Suprapubic skin (tissue), 4 donors: ENCODE data around the gene DCTN3. TPM values are rescaled to one million over a fixed set of nuclear protein-coding genes. Genes with fewer than 3 reads are reported as not detected.

Experiments
- DNase-seq, 2 donors: peaks; one replicate each; pipeline ENCODE4 v3.0.0-alpha.2; 2019; ENCODE audit warnings: low spot score in 2 of 2
- H3K27ac ChIP-seq: fragments of 200-600 bp; sonication (generic); one replicate; pipeline ENCODE4 v1.5.1; 2019
- H3K27me3 ChIP-seq: fragments of 200-600 bp; sonication (generic); one replicate; pipeline ENCODE4 v1.5.1; 2019
- H3K36me3 ChIP-seq: fragments of 200-600 bp; sonication (generic); one replicate; pipeline ENCODE4 v1.5.1; 2019
- H3K4me1 ChIP-seq: fragments of 200-600 bp; sonication (generic); one replicate; pipeline ENCODE4 v1.5.1; 2019
- H3K4me3 ChIP-seq: fragments of 200-600 bp; sonication (generic); one replicate; pipeline ENCODE4 v1.5.1; 2019; ENCODE audit warnings: mild to moderate bottlenecking
- H3K9me3 ChIP-seq: fragments of 200-600 bp; sonication (generic); one replicate; pipeline ENCODE4 v1.5.1; 2019
- CTCF ChIP-seq, 2 donors: fragments of 200-600 bp in 1 of 2; fragments of 450-650 bp in 1 of 2; sonication (generic) in 1 of 2; IDR thresholded peaks; one replicate each; pipeline ENCODE4 v1.5.1; 2016 to 2019; ENCODE audit warnings: antibody characterized with exemption in 2 of 2, mild to moderate bottlenecking in 1 of 2, moderate library complexity in 1 of 2
- EP300 ChIP-seq: sonication (generic); formaldehyde crosslinking; IDR thresholded peaks from one replicate; pipeline ENCODE4 v1.6.1; 2017; ENCODE audit warnings: antibody characterized with exemption
- POLR2A ChIP-seq, 2 donors: fragments of 450-650 bp; IDR thresholded peaks; one replicate each; pipeline ENCODE4 v1.6.1; 2017; ENCODE audit warnings: antibody characterized with exemption in 2 of 2, mild to moderate bottlenecking in 2 of 2, moderate library complexity in 2 of 2
- POLR2AphosphoS5 ChIP-seq, 3 donors: sonication (generic); formaldehyde crosslinking; IDR thresholded peaks; one replicate each; pipeline ENCODE4 v1.6.1; 2017; ENCODE audit warnings: antibody characterized with exemption in 3 of 3
- WGBS: methylation state at CpG from one replicate; pipeline ENCODE4 v1.1.5; 2018; 5-methylcytosine and 5-hydroxymethylcytosine counted together
- total RNA-seq, 4 donors: library from RNA; depleted of rRNA; stranded (reverse); fragments of >200 nt; gene quantifications; one replicate each; pipeline ENCODE4 v1.1.0, GENCODE V29; 2016

The DCTN3 gene
- total RNA-seq, 4 donors from 2014 or later: 61.2 to 136 (median 121) TPM

- Histone ChIP-seq H3K27ac (peak within 1 kb of the TSS; percentile 94), H3K27me3 (no peaks in the 10 kb centered on the region), H3K4me3 (peak within 1 kb of the TSS; percentile 25), H3K36me3 (peaks cover 24% of the 10 kb centered on the region), H3K4me1 (peaks cover 68% of the 10 kb centered on the region), H3K9me3 (no peaks in the 10 kb centered on the region)
- TF ChIP-seq POLR2A (IDR thresholded peaks at IDR 0.05): no peak
- TF ChIP-seq POLR2AphosphoS5 (IDR thresholded peaks at IDR 0.05): no peak
- no peak for TF ChIP-seq CTCF (IDR thresholded peaks at IDR 0.05)
- TF ChIP-seq EP300: no peak
- no peak for DNase-seq
- 69% methylated on average over 4 of the region's 4 CpGs for WGBS
These were observed 42.4 kb upstream of the DCTN3 start, which contains the start of gene CCL27 for GRCh38 chr9:34662526-34663302. Gene CCL27, minus strand, starts transcription at chr9:34662657. Its CDS starts 24 bp downstream, at chr9:34662633.

DNA sequence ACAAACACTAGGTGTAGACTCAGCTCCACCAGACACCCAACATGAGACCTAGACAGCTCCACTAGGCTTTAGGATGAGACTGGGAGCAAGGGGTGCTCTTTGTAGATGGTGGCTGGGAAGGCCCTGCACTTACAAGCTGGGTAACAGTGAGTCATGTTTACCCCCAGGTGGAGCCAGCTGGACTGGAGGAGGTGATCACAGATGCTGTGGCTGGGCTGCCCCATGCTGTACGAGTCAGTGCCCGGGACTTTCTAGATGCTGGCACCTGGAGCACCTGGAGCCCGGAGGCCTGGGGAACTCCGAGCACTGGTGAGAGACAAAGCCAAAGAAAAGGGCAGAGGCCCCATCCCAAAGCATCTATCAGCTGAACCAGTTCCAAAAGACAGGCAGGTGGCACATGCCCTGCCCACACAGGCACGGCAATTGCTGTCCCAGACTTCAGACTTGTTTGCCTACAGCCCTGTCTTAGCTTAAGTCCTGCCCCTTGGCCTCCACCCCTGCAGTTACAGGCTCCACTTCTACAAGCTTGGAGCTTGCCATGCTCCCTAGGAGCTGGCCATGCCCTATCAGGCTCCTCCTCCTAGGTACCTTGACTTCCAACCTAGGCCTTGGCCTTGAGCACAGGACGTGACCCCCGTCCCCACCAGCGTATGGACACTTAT, 39.4 kb upstream of the DCTN3 start:
- Histone ChIP-seq H3K4me3 (no peak overlapping the region), H3K36me3 (peaks cover 28% of the 10 kb centered on the region), H3K27ac (peak overlapping the region; percentile 61), H3K9me3 (no peaks in the 10 kb centered on the region), H3K4me1 (peaks cover 76% of the 10 kb centered on the region), H3K27me3 (no peaks in the 10 kb centered on the region)
- 56% methylated on average over 4 of the region's 8 CpGs for WGBS
- TF ChIP-seq CTCF (IDR thresholded peaks at IDR 0.05): no peak
- TF ChIP-seq POLR2AphosphoS5 (IDR thresholded peaks at IDR 0.05): no peak
- TF ChIP-seq EP300: no peak
- no peak for TF ChIP-seq POLR2A (IDR thresholded peaks at IDR 0.05)
- no peak for DNase-seq

- TF ChIP-seq CTCF (IDR thresholded peaks at IDR 0.05) (no peak), POLR2A (IDR thresholded peaks at IDR 0.05) (no peak), POLR2AphosphoS5 (IDR thresholded peaks at IDR 0.05) (no peak), EP300 (no peak)
- no peak for DNase-seq
- Histone ChIP-seq H3K27ac (no peak overlapping the region), H3K4me3 (no peak overlapping the region), H3K9me3 (no peaks in the 10 kb centered on the region), H3K4me1 (peaks cover 76% of the 10 kb centered on the region), H3K36me3 (peaks cover 28% of the 10 kb centered on the region), H3K27me3 (no peaks in the 10 kb centered on the region)
- 78% methylated on average over 14 of the region's 14 CpGs for WGBS
These were observed 38.2 kb upstream of the DCTN3 start for GRCh38 chr9:34658461-34658860.

GRCh38 chr9:34656992-34657391, 36.7 kb upstream of the DCTN3 start:
- H3K4me3 ChIP-seq: no peak overlapping the region
- H3K27me3 ChIP-seq: no peaks in the 10 kb centered on the region
- 81% methylated on average over 4 of the region's 5 CpGs for WGBS
- DNase-seq: no peak
- H3K27ac ChIP-seq: no peak overlapping the region
- no peaks in the 10 kb centered on the region for H3K9me3 ChIP-seq
- peaks cover 28% of the 10 kb centered on the region for H3K36me3 ChIP-seq
- TF ChIP-seq POLR2A (IDR thresholded peaks at IDR 0.05) (no peak), EP300 (no peak), POLR2AphosphoS5 (IDR thresholded peaks at IDR 0.05) (no peak), CTCF (IDR thresholded peaks at IDR 0.05) (no peak)
- peaks cover 78% of the 10 kb centered on the region for H3K4me1 ChIP-seq

DNA sequence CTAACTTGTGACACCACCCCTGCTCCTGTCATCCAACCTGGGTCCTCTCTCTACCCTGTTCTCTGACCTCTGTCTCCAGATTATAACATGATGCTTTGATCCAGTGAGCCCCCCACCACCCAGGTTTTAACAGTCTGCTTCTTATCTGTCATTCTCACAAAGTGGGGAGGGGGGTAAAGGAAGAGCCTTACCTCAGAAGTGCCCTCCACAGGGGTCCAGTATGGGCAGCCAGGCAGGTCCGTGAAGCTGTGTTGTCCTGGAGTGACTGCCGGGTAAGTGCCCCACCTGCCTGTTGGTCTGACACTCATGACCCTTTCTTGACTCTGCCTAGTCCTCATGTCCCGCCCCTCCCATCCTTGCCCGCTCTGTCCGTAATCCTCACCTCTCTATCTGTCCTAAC, 35.1 kb upstream of the DCTN3 start:
- Histone ChIP-seq H3K27ac (peak overlapping the region; percentile 71), H3K4me3 (no peak overlapping the region), H3K27me3 (no peaks in the 10 kb centered on the region), H3K4me1 (peaks cover 79% of the 10 kb centered on the region), H3K36me3 (peaks cover 13% of the 10 kb centered on the region), H3K9me3 (no peaks in the 10 kb centered on the region)
- no peak for TF ChIP-seq POLR2A (IDR thresholded peaks at IDR 0.05)
- TF ChIP-seq POLR2AphosphoS5 (IDR thresholded peaks at IDR 0.05): no peak
- no peak for TF ChIP-seq EP300
- no peak for TF ChIP-seq CTCF (IDR thresholded peaks at IDR 0.05)
- 62% methylated on average over 5 of the region's 5 CpGs for WGBS
- DNase-seq: no peak
